Left lung (tissue), 10 donors: Measurements from ENCODE around the gene SHC4. TPM values are rescaled to one million over a fixed set of nuclear protein-coding genes. Genes with fewer than 3 reads are reported as not detected.
"Not testable (repeated sequence)": the region's sequence is repeated elsewhere in the genome, so short reads cannot be mapped to it uniquely, and the experiment has no call there.

Experiments used
- ATAC-seq: fragments of 200-7000 bp; cut with Tn5 transposase; one replicate; pipeline ENCODE4 v1.9.1; 2020; ENCODE audit warnings: moderate library complexity
- DNase-seq, 4 donors: peaks; one replicate each; pipeline ENCODE4 v3.0.0-alpha.2; 2013 to 2020
- H3K27ac ChIP-seq, 2 donors: fragments of 200-600 bp; sonication (generic) in 1 of 2; one replicate each; pipeline versions ENCODE4 v1.5.0 to v1.8.0; 2020 to 2021
- H3K27me3 ChIP-seq, 2 donors: fragments of 200-600 bp; sonication (generic) in 1 of 2; one replicate each; pipeline versions ENCODE4 v1.5.0 to v1.8.0; 2020 to 2021
- H3K36me3 ChIP-seq, 2 donors: fragments of 200-600 bp; sonication (generic) in 1 of 2; one replicate each; pipeline versions ENCODE4 v1.5.0 to v1.8.0; 2020 to 2021
- H3K4me1 ChIP-seq, 2 donors: fragments of 200-600 bp; one replicate each; pipeline ENCODE4 v1.8.0; 2021
- H3K4me3 ChIP-seq, 2 donors: fragments of 200-600 bp; sonication (generic) in 1 of 2; one replicate each; pipeline versions ENCODE4 v1.5.0 to v1.8.0; 2020 to 2021; ENCODE audit warnings: mild to moderate bottlenecking in 1 of 2
- H3K9me3 ChIP-seq, 2 donors: fragments of 200-600 bp; sonication (generic) in 1 of 2; one replicate each; pipeline versions ENCODE4 v1.5.0 to v1.8.0; 2020 to 2021
- intact Hi-C, 2 donors: fragments of 100-400 bp; cut with DNase I; formaldehyde crosslinking; loops; one replicate each; pipeline versions ENCODE4 v1.11.2 to v1.14.2; 2022
- polyA plus RNA-seq, 6 donors: library from polyadenylated mRNA; unstranded; fragments of 120-200 nt; gene quantifications; one replicate each; pipeline ENCODE4 v1.2.1, GENCODE V29; 2013; ENCODE audit not compliant: insufficient read length in 6 of 6
- total RNA-seq, 2 donors: library from RNA; stranded (reverse); fragmentation: NEBNext Ultra II Directional; extraction: Animal tissue kit (Norgen Biotek cat#: 25700); gene quantifications; one replicate each; pipeline ENCODE4 v1.2.1, GENCODE V29; 2021
- TF ChIP-seq, protein P1 (sequence below), 2 donors: fragments of 200-600 bp; sonication (generic) in 1 of 2; IDR thresholded peaks; one replicate each; pipeline versions ENCODE4 v1.5.0 to v1.8.0; 2021; ENCODE audit warnings: antibody characterized with exemption in 2 of 2
- donor health status: DM: no; HTN: yes; CAD: no.
- donor health status: DM: no; HTN: no; CAD: no.

Gene SHC4
- total and polyA plus RNA-seq, 8 donors, result 0.44 to 1.4 (median 0.98) TPM

GRCh38 chr15:48795901-48796300 lies 167.8 kb downstream of the SHC4 start:
- H3K27me3 ChIP-seq, result no peaks in the 10 kb centered on the region
- no peak overlapping the region for H3K27ac ChIP-seq
- no peak overlapping the region for H3K4me3 ChIP-seq
- no peaks in the 10 kb centered on the region for H3K9me3 ChIP-seq
- intact Hi-C loops, result no loop called here
- peaks cover 11 to 25% of the 10 kb centered on the region in 2 donors for H3K4me1 ChIP-seq
- ATAC-seq (no peak), DNase-seq (no peak)
- H3K36me3 ChIP-seq, result peaks cover 0 to 19% of the 10 kb centered on the region in 2 donors
- TF ChIP-seq, protein P1, sequence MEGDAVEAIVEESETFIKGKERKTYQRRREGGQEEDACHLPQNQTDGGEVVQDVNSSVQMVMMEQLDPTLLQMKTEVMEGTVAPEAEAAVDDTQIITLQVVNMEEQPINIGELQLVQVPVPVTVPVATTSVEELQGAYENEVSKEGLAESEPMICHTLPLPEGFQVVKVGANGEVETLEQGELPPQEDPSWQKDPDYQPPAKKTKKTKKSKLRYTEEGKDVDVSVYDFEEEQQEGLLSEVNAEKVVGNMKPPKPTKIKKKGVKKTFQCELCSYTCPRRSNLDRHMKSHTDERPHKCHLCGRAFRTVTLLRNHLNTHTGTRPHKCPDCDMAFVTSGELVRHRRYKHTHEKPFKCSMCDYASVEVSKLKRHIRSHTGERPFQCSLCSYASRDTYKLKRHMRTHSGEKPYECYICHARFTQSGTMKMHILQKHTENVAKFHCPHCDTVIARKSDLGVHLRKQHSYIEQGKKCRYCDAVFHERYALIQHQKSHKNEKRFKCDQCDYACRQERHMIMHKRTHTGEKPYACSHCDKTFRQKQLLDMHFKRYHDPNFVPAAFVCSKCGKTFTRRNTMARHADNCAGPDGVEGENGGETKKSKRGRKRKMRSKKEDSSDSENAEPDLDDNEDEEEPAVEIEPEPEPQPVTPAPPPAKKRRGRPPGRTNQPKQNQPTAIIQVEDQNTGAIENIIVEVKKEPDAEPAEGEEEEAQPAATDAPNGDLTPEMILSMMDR (IDR thresholded peaks at IDR 0.05), result no peak

GRCh38 chr15:48794697-48795134 lies 169.0 kb downstream of the SHC4 start:
- ATAC-seq (peak; percentile 76), DNase-seq (no peak)
- no peaks in the 10 kb centered on the region for H3K27me3 ChIP-seq
- peak overlapping the region in 1 of 2 donors; percentile 73 for H3K27ac ChIP-seq
- H3K36me3 ChIP-seq, result peaks cover 0 to 25% of the 10 kb centered on the region in 2 donors
- H3K9me3 ChIP-seq, result no peaks in the 10 kb centered on the region
- intact Hi-C loops, result no loop called here
- TF ChIP-seq, protein P1 (IDR thresholded peaks at IDR 0.05), result no peak
- H3K4me3 ChIP-seq, result no peak overlapping the region
- H3K4me1 ChIP-seq, result peaks cover 11 to 19% of the 10 kb centered on the region in 2 donors

- TF ChIP-seq, protein P1 (IDR thresholded peaks at IDR 0.05), result no peak
- Histone ChIP-seq H3K27me3 (no peaks in the 10 kb centered on the region), H3K4me1 (peaks cover 11 to 19% of the 10 kb centered on the region in 2 donors), H3K36me3 (peaks cover 0 to 46% of the 10 kb centered on the region in 2 donors), H3K9me3 (no peaks in the 10 kb centered on the region), H3K27ac (no peak overlapping the region), H3K4me3 (no peak overlapping the region)
- DNase-seq (no peak), ATAC-seq (no peak)
- intact Hi-C loops, result no loop called here
Measured at GRCh38 chr15:48792408-48792807, 171.3 kb downstream of the SHC4 start.

GRCh38 chr15:48790466-48791115 lies 173.1 kb downstream of the SHC4 start:
- H3K4me3 ChIP-seq, H3K27ac ChIP-seq, H3K9me3 ChIP-seq, intact Hi-C loops, DNase-seq, ATAC-seq, H3K27me3 ChIP-seq: not testable (repeated sequence)
- Histone ChIP-seq H3K4me1 (peaks cover 5 to 15% of the 10 kb centered on the region in 2 donors), H3K36me3 (peaks cover 0 to 46% of the 10 kb centered on the region in 2 donors)

GRCh38 chr15:48785712-48786111 lies 178.0 kb downstream of the SHC4 start:
- TF ChIP-seq, protein P1 (IDR thresholded peaks at IDR 0.05), result no peak
- ATAC-seq (no peak), DNase-seq (no peak)
- peak overlapping the region in 1 of 2 donors; percentile 0 for H3K27ac ChIP-seq
- intact Hi-C loops, result no loop called here
- H3K36me3 ChIP-seq, result peaks cover 0 to 49% of the 10 kb centered on the region in 2 donors
- H3K9me3 ChIP-seq, result no peaks in the 10 kb centered on the region
- H3K4me3 ChIP-seq, result no peak overlapping the region
- H3K4me1 ChIP-seq, result no peaks in the 10 kb centered on the region
- no peaks in the 10 kb centered on the region for H3K27me3 ChIP-seq
